LNCaP clone FGC (cell line): ENCODE results near the gene KCNK15.

ENCODE experiments used
- DNase-seq: peaks from one replicate; pipeline ENCODE4 v3.0.0-alpha.2; 2011; ENCODE audit warnings: low read depth
- H3K4me3 ChIP-seq: 2 replicates; pipeline ENCODE4 v1.5.1; 2011; ENCODE audit warnings: mild to moderate bottlenecking, low read depth, low read length, control low read depth
- CTCF ChIP-seq: IDR thresholded peaks from 2 replicates; pipeline ENCODE4 v1.5.1; 2012; ENCODE audit warnings: mild to moderate bottlenecking; ENCODE audit not compliant: control insufficient read depth, insufficient read depth; ENCODE audit errors: extremely low read depth

Gene KCNK15

GRCh38 chr20:44747166-44748004, 1.7 kb downstream of the KCNK15 start:
- TF ChIP-seq CTCF = peak; percentile 83
- peak; percentile 78 for DNase-seq
- no peak overlapping the region for H3K4me3 ChIP-seq

GRCh38 chr20:44748005-44748370, 2.3 kb downstream of the KCNK15 start:
- no peak for TF ChIP-seq CTCF
- no peak overlapping the region for H3K4me3 ChIP-seq
- no peak for DNase-seq

GRCh38 chr20:44750081-44750805, 4.6 kb downstream of the KCNK15 start:
- TF ChIP-seq CTCF = peak; percentile 6; the same call in 1 of the 2 replicates
- H3K4me3 ChIP-seq = no peak overlapping the region
- DNase-seq = no peak

- no peak for DNase-seq
- H3K4me3 ChIP-seq = no peak overlapping the region
- no peak for TF ChIP-seq CTCF
Measured at GRCh38 chr20:44752099-44752931, 6.7 kb downstream of the KCNK15 start.

GRCh38 chr20:44754554-44754953, 8.9 kb downstream of the KCNK15 start:
- H3K4me3 ChIP-seq = no peak overlapping the region
- no peak for DNase-seq
- TF ChIP-seq CTCF = no peak

GRCh38 chr20:44756011-44756688, 10.5 kb downstream of the KCNK15 start:
- no peak for DNase-seq
- no peak for TF ChIP-seq CTCF
- H3K4me3 ChIP-seq = no peak overlapping the region
